ENCODE results near the gene CBX8.

- TF ChIP-seq, protein P1, sequence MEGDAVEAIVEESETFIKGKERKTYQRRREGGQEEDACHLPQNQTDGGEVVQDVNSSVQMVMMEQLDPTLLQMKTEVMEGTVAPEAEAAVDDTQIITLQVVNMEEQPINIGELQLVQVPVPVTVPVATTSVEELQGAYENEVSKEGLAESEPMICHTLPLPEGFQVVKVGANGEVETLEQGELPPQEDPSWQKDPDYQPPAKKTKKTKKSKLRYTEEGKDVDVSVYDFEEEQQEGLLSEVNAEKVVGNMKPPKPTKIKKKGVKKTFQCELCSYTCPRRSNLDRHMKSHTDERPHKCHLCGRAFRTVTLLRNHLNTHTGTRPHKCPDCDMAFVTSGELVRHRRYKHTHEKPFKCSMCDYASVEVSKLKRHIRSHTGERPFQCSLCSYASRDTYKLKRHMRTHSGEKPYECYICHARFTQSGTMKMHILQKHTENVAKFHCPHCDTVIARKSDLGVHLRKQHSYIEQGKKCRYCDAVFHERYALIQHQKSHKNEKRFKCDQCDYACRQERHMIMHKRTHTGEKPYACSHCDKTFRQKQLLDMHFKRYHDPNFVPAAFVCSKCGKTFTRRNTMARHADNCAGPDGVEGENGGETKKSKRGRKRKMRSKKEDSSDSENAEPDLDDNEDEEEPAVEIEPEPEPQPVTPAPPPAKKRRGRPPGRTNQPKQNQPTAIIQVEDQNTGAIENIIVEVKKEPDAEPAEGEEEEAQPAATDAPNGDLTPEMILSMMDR (IDR thresholded peaks at IDR 0.05; ENCODE audit: poor library complexity) = no peak
- TF ChIP-seq EZH2phosphoT487 (IDR thresholded peaks at IDR 0.05; ENCODE audit: low read depth, severe bottlenecking, unreplicated experiment) (no peak), EZH2 (IDR thresholded peaks at IDR 0.05; ENCODE audit: borderline replicate concordance) (peak; percentile 81)
These were observed 5.8 kb downstream of the CBX8 start for GRCh38 chr17:79790805-79791734.
